ENCODE data around the gene CCT8L2. TPM values are rescaled to one million over a fixed set of nuclear protein-coding genes. Genes with fewer than 3 reads are reported as not detected.
"Not testable (repeated sequence)": the region's sequence is repeated elsewhere in the genome, so short reads cannot be mapped to it uniquely, and the experiment has no call there.

The CCT8L2 gene
- total and polyA plus RNA-seq, 2 of the 8 experiments (the other 6 are each of a cell fraction or from before 2014, with no cell fraction given) = not detected

GRCh38 chr22:16602224-16602727, 9.7 kb upstream of the CCT8L2 start:
- FAIRE-seq; H4K20me1 ChIP-seq (replicated peaks in 1 of 2; ENCODE audit: control insufficient read depth in 1 of 2, insufficient read depth in 2 of 2, low read length in 2 of 2); DNase-seq (ENCODE audit: low read depth in 1 of 2, low spot score in 2 of 2); H3K36me3 ChIP-seq (ENCODE audit: control insufficient read depth in 2 of 4, insufficient read depth in 4 of 4, low read length in 3 of 4); H3K79me2 ChIP-seq (ENCODE audit: control insufficient read depth in 1 of 2, insufficient read depth in 2 of 2, low read length in 2 of 2); H4K8ac ChIP-seq (ENCODE audit: extremely low read depth, insufficient read depth, low read length); H4K91ac ChIP-seq (replicated peaks; ENCODE audit: insufficient read length, low read length); H2BK5ac ChIP-seq (ENCODE audit: low read depth, low read length); H2BK15ac ChIP-seq (ENCODE audit: low read length); H2BK20ac ChIP-seq (ENCODE audit: low read length); H3K27ac ChIP-seq (ENCODE audit: low read depth, low read length); H3K23ac ChIP-seq (ENCODE audit: insufficient read length); CTCF ChIA-PET (ENCODE audit: partially characterized antibody); H4K5ac ChIP-seq (ENCODE audit: insufficient read length, low read depth, low read length); H2AFZ ChIP-seq (ENCODE audit: low read length); H3K9ac ChIP-seq (replicated peaks in 1 of 4; ENCODE audit: extremely low read depth in 1 of 4, low read depth in 3 of 4, low read length in 3 of 4); H2BK120ac ChIP-seq (replicated peaks; ENCODE audit: low read depth, low read length); H2AK5ac ChIP-seq (ENCODE audit: low read depth, low read length); H3K27me3 ChIP-seq (replicated peaks in 1 of 4; ENCODE audit: control insufficient read depth in 3 of 4, extremely low read depth in 1 of 4, insufficient read depth in 3 of 4, low read length in 3 of 4); H3K56ac ChIP-seq (replicated peaks; ENCODE audit: insufficient read length, low read depth, low read length); H3K79me1 ChIP-seq (ENCODE audit: low read depth, low read length); H3K4me1 ChIP-seq (replicated peaks in 1 of 4; ENCODE audit: control insufficient read depth in 3 of 4, insufficient read depth in 4 of 4, low read length in 3 of 4); H3K14ac ChIP-seq (ENCODE audit: insufficient read length); POLR2A ChIA-PET (ENCODE audit: partially characterized antibody); H3K4me2 ChIP-seq (ENCODE audit: insufficient read depth in 1 of 2, low read depth in 2 of 2, low read length in 2 of 2); H3K18ac ChIP-seq (ENCODE audit: extremely low read depth, low read length); H3K23me2 ChIP-seq (ENCODE audit: low read depth, low read length); H3K4ac ChIP-seq (replicated peaks; ENCODE audit: insufficient read length, low read depth, low read length); H3K4me3 ChIP-seq (ENCODE audit: extremely low read depth in 1 of 4, insufficient read depth in 2 of 4, low read depth in 3 of 4, low read length in 4 of 4); H2BK12ac ChIP-seq (ENCODE audit: low read depth, low read length): not testable (repeated sequence)
- H3K9me3 ChIP-seq (ENCODE audit: insufficient read depth in 2 of 2, low read depth in 1 of 2, low read length in 1 of 2) = peaks cover 3 to 43% of the 10 kb centered on the region in 2 experiments; a peak in 3 of 4 replicates
- 94% methylated on average over 29 of the region's 70 CpGs; no CpG with 5 or more reads in 1 of the 2 experiments for WGBS, 2 experiments (ENCODE audit: extremely low coverage in 1 of 2, insufficient coverage in 1 of 2, insufficient read length in 1 of 2, insufficient replicate concordance in 2 of 2, low coverage in 1 of 2, low lambda C conversion rate in 2 of 2, missing lambda C conversion rate in 1 of 2)

Measured in H1 (cell line).